ENCODE measurements around the gene MAVS.

GRCh38 chr20:3896853-3897583 is 50.4 kb downstream of the MAVS start:
- TF ChIP-seq CTCF (IDR thresholded peaks at IDR 0.05; ENCODE audit: borderline replicate concordance, extremely low read depth, low read length, poor library complexity, severe bottlenecking) (no peak), EZH2 (IDR thresholded peaks at IDR 0.05; ENCODE audit: borderline replicate concordance, low read depth, low read length, severe bottlenecking) (no peak)

All from DND-41 (cell line).